DND-41 (cell line): Measurements from ENCODE around the gene TMEM135.
"Not testable (repeated sequence)": the region's sequence is repeated elsewhere in the genome, so short reads cannot be mapped to it uniquely, and the experiment has no call there.

Experiments used
- ATAC-seq: fragments of 200-7000 bp; cut with Tn5 transposase; 3 replicates; pipeline ENCODE4 v1.9.1; 2021; ENCODE audit warnings: low read depth; ENCODE audit not compliant: insufficient read depth
- DNase-seq: peaks from one replicate; pipeline ENCODE4 v3.0.0-alpha.2; 2020
- H2AFZ ChIP-seq: 2 replicates; pipeline ENCODE4 v1.6.0; 2012; ENCODE audit warnings: low read depth, low read length
- H3K27ac ChIP-seq: 2 replicates; pipeline ENCODE4 v1.5.1; 2012; ENCODE audit warnings: low read length, inconsistent platforms
- H3K27me3 ChIP-seq: fragments of 200-600 bp; sonication (generic); 2 replicates; pipeline ENCODE4 v1.6.0; 2012; ENCODE audit warnings: low read length, mild to moderate bottlenecking, inconsistent platforms; ENCODE audit not compliant: insufficient read depth, poor library complexity
- H3K36me3 ChIP-seq: 2 replicates; pipeline ENCODE4 v1.5.1; 2012; ENCODE audit warnings: low read length, inconsistent platforms; ENCODE audit not compliant: insufficient read depth
- H3K4me1 ChIP-seq: 2 replicates; pipeline ENCODE4 v1.5.1; 2012; ENCODE audit warnings: mild to moderate bottlenecking, low read length; ENCODE audit not compliant: insufficient read depth
- H3K4me2 ChIP-seq: 2 replicates; pipeline ENCODE4 v1.6.0; 2012; ENCODE audit warnings: mild to moderate bottlenecking, moderate library complexity, low read length, inconsistent platforms; ENCODE audit not compliant: insufficient read depth
- H3K4me3 ChIP-seq, 2 experiments: fragments of 200-600 bp in 1 of 2; shearing (Covaris generic) in 1 of 2; 2 replicates each; pipeline ENCODE4 v1.5.1; 2012 to 2016; ENCODE audit warnings: inconsistent platforms in 2 of 2, low read length in 2 of 2, mild to moderate bottlenecking in 2 of 2, low read depth in 1 of 2, moderate library complexity in 1 of 2
- H3K79me2 ChIP-seq: 2 replicates; pipeline ENCODE4 v1.6.0; 2012; ENCODE audit warnings: low read length, inconsistent platforms; ENCODE audit not compliant: insufficient read depth
- H3K9ac ChIP-seq: 2 replicates; pipeline ENCODE4 v1.6.0; 2012; ENCODE audit warnings: low read depth, mild to moderate bottlenecking, inconsistent platforms, low read length, moderate library complexity
- H3K9me3 ChIP-seq: 2 replicates; pipeline ENCODE4 v1.5.1; 2012; ENCODE audit warnings: low read length, moderate library complexity, mild to moderate bottlenecking, inconsistent platforms; ENCODE audit not compliant: insufficient read depth, severe bottlenecking
- H4K20me1 ChIP-seq: 2 replicates; pipeline ENCODE4 v1.6.0; 2012; ENCODE audit warnings: low read length; ENCODE audit not compliant: insufficient read depth
- EZH2 ChIP-seq: IDR thresholded peaks from 3 replicates; pipeline ENCODE4 v1.6.1; 2012; ENCODE audit warnings: borderline replicate concordance, low read depth, mild to moderate bottlenecking, moderate library complexity, low read length, inconsistent platforms; ENCODE audit not compliant: severe bottlenecking
- TF ChIP-seq, protein P1 (sequence below): IDR thresholded peaks from 2 replicates; pipeline ENCODE4 v1.5.1; 2012; ENCODE audit warnings: borderline replicate concordance, low read length, moderate library complexity, mild to moderate bottlenecking; ENCODE audit not compliant: poor library complexity, severe bottlenecking; ENCODE audit errors: extremely low read depth

TMEM135 gene

GRCh38 chr11:87150936-87151335 lies 113.2 kb downstream of the TMEM135 start:
- H3K9me3 ChIP-seq = no peaks in the 10 kb centered on the region
- peaks cover 3% of the 10 kb centered on the region; the same call in 1 of the 2 replicates for H3K4me1 ChIP-seq
- H3K4me3 ChIP-seq = no peak overlapping the region
- no peaks in the 10 kb centered on the region for H3K36me3 ChIP-seq
- peaks cover 4% of the 10 kb centered on the region for H4K20me1 ChIP-seq
- no peaks in the 10 kb centered on the region for H3K27me3 ChIP-seq
- H3K4me2 ChIP-seq = no peak overlapping the region
- ATAC-seq (no peak), DNase-seq (no peak)
- H2AFZ ChIP-seq = no peak overlapping the region
- peaks cover 7% of the 10 kb centered on the region for H3K79me2 ChIP-seq
- H3K27ac ChIP-seq = no peak overlapping the region
- no peak for TF ChIP-seq EZH2
- TF ChIP-seq, protein P1, sequence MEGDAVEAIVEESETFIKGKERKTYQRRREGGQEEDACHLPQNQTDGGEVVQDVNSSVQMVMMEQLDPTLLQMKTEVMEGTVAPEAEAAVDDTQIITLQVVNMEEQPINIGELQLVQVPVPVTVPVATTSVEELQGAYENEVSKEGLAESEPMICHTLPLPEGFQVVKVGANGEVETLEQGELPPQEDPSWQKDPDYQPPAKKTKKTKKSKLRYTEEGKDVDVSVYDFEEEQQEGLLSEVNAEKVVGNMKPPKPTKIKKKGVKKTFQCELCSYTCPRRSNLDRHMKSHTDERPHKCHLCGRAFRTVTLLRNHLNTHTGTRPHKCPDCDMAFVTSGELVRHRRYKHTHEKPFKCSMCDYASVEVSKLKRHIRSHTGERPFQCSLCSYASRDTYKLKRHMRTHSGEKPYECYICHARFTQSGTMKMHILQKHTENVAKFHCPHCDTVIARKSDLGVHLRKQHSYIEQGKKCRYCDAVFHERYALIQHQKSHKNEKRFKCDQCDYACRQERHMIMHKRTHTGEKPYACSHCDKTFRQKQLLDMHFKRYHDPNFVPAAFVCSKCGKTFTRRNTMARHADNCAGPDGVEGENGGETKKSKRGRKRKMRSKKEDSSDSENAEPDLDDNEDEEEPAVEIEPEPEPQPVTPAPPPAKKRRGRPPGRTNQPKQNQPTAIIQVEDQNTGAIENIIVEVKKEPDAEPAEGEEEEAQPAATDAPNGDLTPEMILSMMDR = no peak
- no peak overlapping the region for H3K9ac ChIP-seq

GRCh38 chr11:87154246-87154645 lies 116.5 kb downstream of the TMEM135 start:
- ATAC-seq (no peak), DNase-seq (no peak)
- Histone ChIP-seq H3K4me2 (no peak overlapping the region), H3K4me3 (no peak overlapping the region), H3K79me2 (peaks cover 4% of the 10 kb centered on the region; the same call in 1 of the 2 replicates), H4K20me1 (peaks cover 4% of the 10 kb centered on the region), H3K27me3 (no peaks in the 10 kb centered on the region), H3K9ac (no peak overlapping the region), H3K9me3 (no peaks in the 10 kb centered on the region), H3K27ac (no peak overlapping the region), H3K36me3 (no peaks in the 10 kb centered on the region), H3K4me1 (peaks cover 3% of the 10 kb centered on the region; the same call in 1 of the 2 replicates), H2AFZ (no peak overlapping the region)
- TF ChIP-seq, protein P1 = no peak

DNA sequence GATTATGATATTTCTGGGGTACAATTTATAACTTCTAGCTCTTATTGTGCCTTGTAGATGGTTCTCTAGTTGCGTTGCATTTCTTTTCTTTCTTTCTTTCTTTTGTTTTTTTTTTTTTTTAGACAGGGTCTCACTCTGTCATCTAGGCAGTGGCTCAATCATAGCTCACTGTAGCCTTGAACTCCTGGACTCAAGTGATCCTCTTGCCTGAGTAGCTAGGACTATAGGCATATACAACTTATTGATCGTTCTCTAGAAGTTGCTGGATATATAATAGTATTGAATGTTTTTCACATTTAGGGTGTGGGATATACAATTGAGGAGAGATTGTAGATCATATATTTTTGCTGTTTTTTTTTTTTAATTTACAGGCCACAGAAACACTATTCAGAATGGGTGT lies 119.2 kb downstream of the TMEM135 start:
- ATAC-seq = no peak
- Histone ChIP-seq H3K9me3 (no peaks in the 10 kb centered on the region), H3K36me3 (no peaks in the 10 kb centered on the region), H2AFZ (no peak overlapping the region), H3K9ac (no peak overlapping the region), H3K27me3 (no peaks in the 10 kb centered on the region), H4K20me1 (peaks cover 4% of the 10 kb centered on the region), H3K4me1 (no peaks in the 10 kb centered on the region), H3K4me2 (no peak overlapping the region), H3K79me2 (peaks cover 4% of the 10 kb centered on the region; the same call in 1 of the 2 replicates), H3K27ac (no peak overlapping the region), H3K4me3 (no peak overlapping the region)
- DNase-seq = no peak
- TF ChIP-seq, protein P1 = no peak
- TF ChIP-seq EZH2 = no peak

- not testable (repeated sequence) for H2AFZ ChIP-seq, DNase-seq
Measured at GRCh38 chr11:87169076-87169475, 131.3 kb downstream of the TMEM135 start.

More at GRCh38 chr11:87169076-87169475, 131.3 kb downstream of the TMEM135 start:
- peaks cover 14% of the 10 kb centered on the region; the same call in 1 of the 2 replicates for H4K20me1 ChIP-seq
- not testable (repeated sequence) for H3K4me2 ChIP-seq, H3K79me2 ChIP-seq, H3K9me3 ChIP-seq, H3K36me3 ChIP-seq, H3K9ac ChIP-seq, H3K4me1 ChIP-seq, H3K4me3 ChIP-seq, H3K27me3 ChIP-seq, ATAC-seq, H3K27ac ChIP-seq
